ENCODE data around the gene EHMT1. TPM values are rescaled to one million over a fixed set of nuclear protein-coding genes. Genes with fewer than 3 reads are reported as not detected.

Gene EHMT1
- total and polyA plus RNA-seq, 9 of the 15 experiments (the other 6 are each of a cell fraction or from before 2014, with no cell fraction given): 2.2 to 76.0 (median 36.4) TPM

DNA sequence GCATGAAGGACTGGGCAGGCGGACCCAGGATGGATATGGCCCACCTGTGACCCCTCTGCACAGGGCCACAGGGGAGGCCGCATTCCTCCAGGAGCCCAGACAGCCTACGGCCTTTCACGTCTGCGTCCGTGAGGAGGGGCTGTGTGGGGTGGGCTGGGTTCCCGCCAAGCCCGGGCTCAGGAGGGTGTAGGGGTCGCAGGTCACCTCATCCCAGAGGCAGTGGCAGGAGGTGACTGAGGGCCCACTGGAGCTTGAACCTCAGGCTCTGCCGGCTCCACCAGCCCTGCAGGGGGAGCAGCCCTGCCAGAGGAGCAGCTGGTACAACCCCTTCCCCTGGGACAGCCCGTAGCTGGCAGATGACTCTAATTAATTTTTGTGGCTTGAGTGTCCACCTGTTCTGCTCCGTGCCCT lies 218.0 kb downstream of the EHMT1 start (continued):
- no peak for TF ChIP-seq BRF2 (IDR thresholded peaks at IDR 0.05; ENCODE audit: borderline replicate concordance, insufficient read depth, insufficient read length)
- TF ChIP-seq ZNF316 (IDR thresholded peaks at IDR 0.05): no peak
- no peak for TF ChIP-seq RBM15 (IDR thresholded peaks at IDR 0.05; ENCODE audit: insufficient read depth, low read length)
- no peak for TF ChIP-seq SRSF3 (IDR thresholded peaks at IDR 0.05; ENCODE audit: insufficient read depth, low read length)
- TF ChIP-seq TBL1XR1 (IDR thresholded peaks at IDR 0.05; ENCODE audit: low read length in 2 of 2): no peak
- no peak for TF ChIP-seq NFE2 (IDR thresholded peaks at IDR 0.05; ENCODE audit: low read depth)
- no peak for TF ChIP-seq SRSF7 (optimal IDR thresholded peaks at IDR 0.05; ENCODE audit: low read depth, low read length)
- TF ChIP-seq, protein P1, sequence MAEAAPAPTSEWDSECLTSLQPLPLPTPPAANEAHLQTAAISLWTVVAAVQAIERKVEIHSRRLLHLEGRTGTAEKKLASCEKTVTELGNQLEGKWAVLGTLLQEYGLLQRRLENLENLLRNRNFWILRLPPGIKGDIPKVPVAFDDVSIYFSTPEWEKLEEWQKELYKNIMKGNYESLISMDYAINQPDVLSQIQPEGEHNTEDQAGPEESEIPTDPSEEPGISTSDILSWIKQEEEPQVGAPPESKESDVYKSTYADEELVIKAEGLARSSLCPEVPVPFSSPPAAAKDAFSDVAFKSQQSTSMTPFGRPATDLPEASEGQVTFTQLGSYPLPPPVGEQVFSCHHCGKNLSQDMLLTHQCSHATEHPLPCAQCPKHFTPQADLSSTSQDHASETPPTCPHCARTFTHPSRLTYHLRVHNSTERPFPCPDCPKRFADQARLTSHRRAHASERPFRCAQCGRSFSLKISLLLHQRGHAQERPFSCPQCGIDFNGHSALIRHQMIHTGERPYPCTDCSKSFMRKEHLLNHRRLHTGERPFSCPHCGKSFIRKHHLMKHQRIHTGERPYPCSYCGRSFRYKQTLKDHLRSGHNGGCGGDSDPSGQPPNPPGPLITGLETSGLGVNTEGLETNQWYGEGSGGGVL (CRISPR knock-in tag; IDR thresholded peaks at IDR 0.05): no peak
- no peak for TF ChIP-seq HNRNPK (IDR thresholded peaks at IDR 0.05; ENCODE audit: low read depth, low read length, poor library complexity, severe bottlenecking)
- TF ChIP-seq TRIM24 (IDR thresholded peaks at IDR 0.05): no peak
- TF ChIP-seq MECOM (CRISPR knock-in tag; IDR thresholded peaks at IDR 0.05): no peak
- peak; percentile 94 for TF ChIP-seq CEBPB (tag; IDR thresholded peaks at IDR 0.05)
- TF ChIP-seq SIRT6 (IDR thresholded peaks at IDR 0.05; ENCODE audit: low read depth, low read length): no peak
- no peak for TF ChIP-seq U2AF1 (optimal IDR thresholded peaks at IDR 0.05; ENCODE audit: low read depth, low read length)
